22Rv1 (cell line): ENCODE data around the gene PPP2R2B.

Source experiments
- ZFX ChIP-seq: fragments of 450-650 bp; IDR thresholded peaks from 2 replicates; pipeline ENCODE4 v1.6.1; 2017; ENCODE audit warnings: antibody characterized with exemption, borderline replicate concordance
- TF ChIP-seq, protein P1 (sequence below): fragments of 450-650 bp; IDR thresholded peaks from 2 replicates; pipeline ENCODE4 v1.5.1; 2017; ENCODE audit warnings: mild to moderate bottlenecking

- TF ChIP-seq, protein P1, sequence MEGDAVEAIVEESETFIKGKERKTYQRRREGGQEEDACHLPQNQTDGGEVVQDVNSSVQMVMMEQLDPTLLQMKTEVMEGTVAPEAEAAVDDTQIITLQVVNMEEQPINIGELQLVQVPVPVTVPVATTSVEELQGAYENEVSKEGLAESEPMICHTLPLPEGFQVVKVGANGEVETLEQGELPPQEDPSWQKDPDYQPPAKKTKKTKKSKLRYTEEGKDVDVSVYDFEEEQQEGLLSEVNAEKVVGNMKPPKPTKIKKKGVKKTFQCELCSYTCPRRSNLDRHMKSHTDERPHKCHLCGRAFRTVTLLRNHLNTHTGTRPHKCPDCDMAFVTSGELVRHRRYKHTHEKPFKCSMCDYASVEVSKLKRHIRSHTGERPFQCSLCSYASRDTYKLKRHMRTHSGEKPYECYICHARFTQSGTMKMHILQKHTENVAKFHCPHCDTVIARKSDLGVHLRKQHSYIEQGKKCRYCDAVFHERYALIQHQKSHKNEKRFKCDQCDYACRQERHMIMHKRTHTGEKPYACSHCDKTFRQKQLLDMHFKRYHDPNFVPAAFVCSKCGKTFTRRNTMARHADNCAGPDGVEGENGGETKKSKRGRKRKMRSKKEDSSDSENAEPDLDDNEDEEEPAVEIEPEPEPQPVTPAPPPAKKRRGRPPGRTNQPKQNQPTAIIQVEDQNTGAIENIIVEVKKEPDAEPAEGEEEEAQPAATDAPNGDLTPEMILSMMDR: no peak
- TF ChIP-seq ZFX: no peak
Measured at GRCh38 chr5:146802945-146803522, 75.5 kb downstream of the PPP2R2B start.
